ENCODE data around the gene C1QTNF3.

Gene C1QTNF3

DNA sequence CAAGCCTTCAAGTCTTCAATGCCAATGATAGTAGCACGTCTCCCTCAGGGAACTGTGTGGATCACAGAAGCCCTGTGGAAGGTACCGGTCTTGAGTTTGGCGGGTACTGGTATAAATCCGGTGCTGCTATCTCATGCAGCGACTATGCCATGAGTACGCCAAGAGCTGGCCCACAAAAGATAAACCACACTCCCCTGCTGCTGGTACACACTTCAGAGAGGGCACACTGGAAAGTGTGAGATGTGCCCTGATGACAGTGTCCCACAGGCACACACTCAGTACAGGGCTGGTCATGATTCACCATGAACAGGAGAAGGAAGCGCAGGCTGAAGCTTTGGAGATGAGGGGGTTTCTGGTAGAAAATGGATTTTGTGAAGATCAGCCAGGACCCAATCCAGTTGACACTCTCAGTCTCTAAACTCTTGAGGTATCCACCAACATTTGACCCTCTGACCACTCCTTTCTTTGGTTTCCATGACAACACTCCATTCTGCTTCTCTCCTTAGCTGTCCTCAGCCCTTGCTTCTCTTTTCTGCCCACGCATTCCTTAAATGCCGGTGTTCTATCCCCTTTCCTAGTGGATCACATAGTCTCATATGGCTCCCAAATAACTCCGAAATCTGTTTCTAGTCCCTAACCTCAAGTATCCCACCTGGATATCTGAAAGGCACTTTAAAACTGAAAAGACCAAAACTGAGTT, 40.2 kb downstream of the C1QTNF3 start:
- no peak for DNase-seq (ENCODE audit: low spot score)
- no peak overlapping the region for H3K27ac ChIP-seq
- H3K4me3 ChIP-seq, result no peak overlapping the region
- TF ChIP-seq, protein P1, sequence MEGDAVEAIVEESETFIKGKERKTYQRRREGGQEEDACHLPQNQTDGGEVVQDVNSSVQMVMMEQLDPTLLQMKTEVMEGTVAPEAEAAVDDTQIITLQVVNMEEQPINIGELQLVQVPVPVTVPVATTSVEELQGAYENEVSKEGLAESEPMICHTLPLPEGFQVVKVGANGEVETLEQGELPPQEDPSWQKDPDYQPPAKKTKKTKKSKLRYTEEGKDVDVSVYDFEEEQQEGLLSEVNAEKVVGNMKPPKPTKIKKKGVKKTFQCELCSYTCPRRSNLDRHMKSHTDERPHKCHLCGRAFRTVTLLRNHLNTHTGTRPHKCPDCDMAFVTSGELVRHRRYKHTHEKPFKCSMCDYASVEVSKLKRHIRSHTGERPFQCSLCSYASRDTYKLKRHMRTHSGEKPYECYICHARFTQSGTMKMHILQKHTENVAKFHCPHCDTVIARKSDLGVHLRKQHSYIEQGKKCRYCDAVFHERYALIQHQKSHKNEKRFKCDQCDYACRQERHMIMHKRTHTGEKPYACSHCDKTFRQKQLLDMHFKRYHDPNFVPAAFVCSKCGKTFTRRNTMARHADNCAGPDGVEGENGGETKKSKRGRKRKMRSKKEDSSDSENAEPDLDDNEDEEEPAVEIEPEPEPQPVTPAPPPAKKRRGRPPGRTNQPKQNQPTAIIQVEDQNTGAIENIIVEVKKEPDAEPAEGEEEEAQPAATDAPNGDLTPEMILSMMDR (IDR thresholded peaks at IDR 0.05), result no peak

DNA sequence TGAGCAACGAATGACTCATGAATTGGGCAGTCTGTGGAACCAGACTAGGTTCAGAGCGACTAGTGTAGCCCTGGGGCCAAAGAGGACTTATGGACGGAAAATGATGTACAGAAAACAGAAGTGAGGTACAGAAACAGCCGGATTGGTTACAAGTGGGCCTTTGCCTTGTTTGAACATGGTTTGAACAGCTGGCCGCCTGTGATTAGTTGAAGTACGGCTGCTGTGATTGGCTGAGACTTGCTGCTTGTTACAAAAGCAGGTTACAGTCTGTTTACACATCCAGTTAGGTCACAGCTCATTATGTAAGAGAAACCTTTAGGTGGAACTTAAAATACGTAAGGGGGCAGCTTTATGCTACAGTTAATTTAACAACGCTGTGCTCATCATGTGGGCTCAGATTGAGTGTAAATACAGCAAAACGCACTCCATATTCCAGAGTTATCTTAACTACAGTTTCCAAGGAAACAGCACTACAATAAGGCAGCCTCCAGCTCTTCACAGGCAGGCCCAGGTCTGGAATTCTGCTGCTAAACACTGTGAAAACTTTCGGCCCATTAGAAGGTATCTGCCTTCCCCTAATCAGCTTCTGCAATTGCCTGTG, 41.7 kb downstream of the C1QTNF3 start:
- no peak overlapping the region for H3K4me3 ChIP-seq
- DNase-seq (ENCODE audit: low spot score), result no peak
- no peak overlapping the region for H3K27ac ChIP-seq
- TF ChIP-seq, protein P1 (IDR thresholded peaks at IDR 0.05), result no peak

DNA sequence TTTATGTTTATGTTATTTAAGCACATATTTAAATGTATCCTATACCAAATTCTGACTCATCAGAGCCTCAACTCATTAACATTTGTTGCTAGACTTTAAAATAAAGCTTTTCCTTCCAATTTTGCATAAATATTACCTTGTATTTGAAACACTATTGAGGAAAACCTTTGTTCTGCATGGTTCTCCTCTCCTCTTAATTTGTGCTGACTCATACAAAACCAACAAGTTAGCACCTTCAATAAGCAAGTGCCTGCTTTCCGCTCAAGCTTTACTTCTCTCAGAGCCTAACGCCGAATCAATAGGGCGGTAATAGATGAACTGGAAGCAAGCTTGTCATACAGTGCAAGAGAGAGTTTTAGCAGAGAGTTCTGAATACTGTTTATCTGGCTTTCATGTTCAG, 43.0 kb downstream of the C1QTNF3 start:
- no peak overlapping the region for H3K27ac ChIP-seq

DNA sequence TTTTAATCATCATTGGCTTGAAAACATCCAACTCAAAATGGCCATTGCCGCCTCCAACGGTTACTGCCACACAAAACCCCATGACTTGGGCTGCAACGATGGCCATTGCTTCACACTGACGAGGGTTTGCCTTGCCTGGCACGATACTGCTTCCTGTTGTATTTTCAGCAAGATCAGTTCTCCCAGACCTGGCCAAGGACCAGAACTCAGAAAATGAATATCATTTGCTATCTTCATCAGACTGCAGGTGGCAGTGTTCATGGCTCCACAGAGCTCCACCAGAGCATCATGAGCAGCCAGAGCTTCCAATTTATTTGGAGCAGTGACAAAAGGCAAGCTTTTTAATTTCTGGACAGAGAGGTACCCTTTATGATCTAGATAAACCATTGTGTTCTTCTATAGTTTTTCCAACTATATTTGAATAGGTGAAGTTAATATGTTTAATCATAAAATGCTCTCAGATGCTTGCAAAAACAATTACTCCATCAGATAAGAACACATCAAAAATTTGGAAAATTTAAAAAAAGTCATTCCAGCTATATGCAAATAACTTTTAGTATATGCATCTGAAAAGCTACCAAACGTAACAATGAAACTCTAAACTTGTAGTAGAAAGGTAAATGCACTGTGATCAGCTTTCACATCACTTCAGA, 45.6 kb downstream of the C1QTNF3 start:
- peak overlapping the region in 1 of 2 donors; percentile 20 for H3K27ac ChIP-seq
- TF ChIP-seq, protein P1 (IDR thresholded peaks at IDR 0.05), result no peak
- DNase-seq (ENCODE audit: low spot score), result peak; percentile 79
- H3K4me3 ChIP-seq, result no peak overlapping the region

More for the DNA sequence above, 43.0 kb downstream of the C1QTNF3 start:
- TF ChIP-seq, protein P1 (IDR thresholded peaks at IDR 0.05), result no peak
- no peak overlapping the region for H3K4me3 ChIP-seq
- no peak for DNase-seq (ENCODE audit: low spot score)

DNA sequence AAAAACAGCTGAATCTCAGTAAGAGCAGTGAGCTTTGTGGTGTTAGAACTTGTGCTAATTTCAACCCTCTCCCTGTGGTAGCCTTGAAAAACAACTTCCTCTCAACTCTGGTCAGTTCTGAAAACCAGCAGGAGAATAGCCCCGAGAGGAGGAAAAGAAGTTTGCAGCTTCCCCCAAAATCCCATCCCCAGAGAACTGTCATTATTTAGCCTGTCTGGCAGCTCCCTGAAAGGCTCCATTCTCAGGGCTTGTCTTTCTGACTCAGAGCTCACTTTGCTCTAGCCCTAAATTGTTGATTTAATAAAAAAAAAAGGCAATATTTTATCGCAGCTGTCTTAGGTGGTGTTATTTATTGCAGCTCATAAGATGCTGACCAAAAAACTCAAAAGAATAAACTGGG, 47.1 kb downstream of the C1QTNF3 start:
- no peak overlapping the region for H3K4me3 ChIP-seq
- DNase-seq (ENCODE audit: low spot score), result no peak
- TF ChIP-seq, protein P1 (IDR thresholded peaks at IDR 0.05), result no peak
- no peak overlapping the region for H3K27ac ChIP-seq

DNA sequence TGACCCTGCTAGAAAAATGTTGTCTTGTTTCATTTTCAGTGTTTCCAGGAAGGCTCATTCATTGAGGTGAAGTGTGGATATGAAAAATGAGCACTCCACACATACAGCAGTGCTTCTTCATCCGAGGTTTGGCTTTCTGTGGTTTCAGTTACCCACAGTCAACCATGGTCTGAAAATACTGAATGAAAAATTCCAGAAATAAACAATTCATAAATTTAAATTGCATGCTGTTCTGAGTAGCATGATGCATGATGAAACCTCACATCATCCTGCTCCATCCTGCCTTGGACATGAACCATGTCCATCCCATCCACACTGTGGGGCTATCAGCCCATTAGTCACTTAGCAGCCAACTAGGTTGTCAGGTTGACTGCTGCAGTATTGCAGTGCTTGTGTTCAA, 48.2 kb downstream of the C1QTNF3 start:
- H3K27ac ChIP-seq, result no peak overlapping the region
- DNase-seq (ENCODE audit: low spot score), result no peak
- no peak overlapping the region for H3K4me3 ChIP-seq
- TF ChIP-seq, protein P1 (IDR thresholded peaks at IDR 0.05), result no peak
